Chondrocyte (in vitro differentiated cells): ENCODE measurements around the gene SLAMF7. TPM values are rescaled to one million over a fixed set of nuclear protein-coding genes. Genes with fewer than 3 reads are reported as not detected.
"Not testable (repeated sequence)": the region's sequence is repeated elsewhere in the genome, so short reads cannot be mapped to it uniquely, and the experiment has no call there.

Source experiments
- DNase-seq: peaks from one replicate; pipeline ENCODE4 v3.0.0; 2021; ENCODE audit warnings: mixed read lengths, low spot score
- H3K27ac Mint-ChIP-seq: one replicate; pipeline ENCODE4 v1.8.0; 2021; ENCODE audit warnings: mild to moderate bottlenecking, moderate library complexity, mixed read lengths; ENCODE audit not compliant: unreplicated experiment
- H3K27me3 Mint-ChIP-seq: 2 replicates; pipeline ENCODE4 v1.8.0; 2021; ENCODE audit warnings: low read depth, mixed read lengths
- H3K36me3 Mint-ChIP-seq: 2 replicates; pipeline ENCODE4 v1.8.0; 2021; ENCODE audit warnings: low read depth, mixed read lengths
- H3K4me1 Mint-ChIP-seq: 2 replicates; pipeline ENCODE4 v1.8.0; 2021; ENCODE audit warnings: low read depth, mild to moderate bottlenecking, mixed read lengths
- H3K4me3 Mint-ChIP-seq: one replicate; pipeline ENCODE4 v1.8.0; 2021; ENCODE audit warnings: mild to moderate bottlenecking, moderate library complexity, mixed read lengths; ENCODE audit not compliant: unreplicated experiment
- H3K9me3 Mint-ChIP-seq: 2 replicates; pipeline ENCODE4 v1.8.0; 2021; ENCODE audit warnings: low read depth, mixed read lengths
- CTCF ChIP-seq: fragments of 200-600 bp; sonication (generic); IDR thresholded peaks from 2 replicates; pipeline ENCODE4 v1.5.0; 2021; ENCODE audit warnings: antibody characterized with exemption, mild to moderate bottlenecking, moderate library complexity
- total RNA-seq: library from RNA; stranded (reverse); gene quantifications from 3 replicates; pipeline ENCODE4 v1.2.1, GENCODE V29; 2021

SLAMF7 gene
- total RNA-seq, 1 donor from 2014 or later, result not detected

- H3K4me3 Mint-ChIP-seq, result no peak overlapping the region
- no peak overlapping the region for H3K27ac Mint-ChIP-seq
- no peak for DNase-seq
- no peaks in the 10 kb centered on the region for H3K36me3 Mint-ChIP-seq
- TF ChIP-seq CTCF, result no peak
- H3K27me3 Mint-ChIP-seq, result peaks cover 3% of the 10 kb centered on the region
- no peaks in the 10 kb centered on the region for H3K9me3 Mint-ChIP-seq
- no peaks in the 10 kb centered on the region for H3K4me1 Mint-ChIP-seq
Measured at GRCh38 chr1:160727316-160727640, 11.8 kb upstream of the SLAMF7 start.

- not testable (repeated sequence) for H3K36me3 Mint-ChIP-seq, H3K9me3 Mint-ChIP-seq, H3K27me3 Mint-ChIP-seq
Measured at GRCh38 chr1:160731564-160731963, 7.5 kb upstream of the SLAMF7 start.

GRCh38 chr1:160731990-160732389 lies 7.1 kb upstream of the SLAMF7 start:
- peaks cover 10% of the 10 kb centered on the region for H3K27me3 Mint-ChIP-seq
- TF ChIP-seq CTCF, result no peak
- H3K36me3 Mint-ChIP-seq, result no peaks in the 10 kb centered on the region
- no peak overlapping the region for H3K4me3 Mint-ChIP-seq
- DNase-seq, result no peak
- no peaks in the 10 kb centered on the region for H3K4me1 Mint-ChIP-seq
- no peak overlapping the region for H3K27ac Mint-ChIP-seq
- H3K9me3 Mint-ChIP-seq, result peaks cover 7% of the 10 kb centered on the region

More at GRCh38 chr1:160731564-160731963, 7.5 kb upstream of the SLAMF7 start:
- H3K4me1 Mint-ChIP-seq, H3K27ac Mint-ChIP-seq, H3K4me3 Mint-ChIP-seq, DNase-seq: not testable (repeated sequence)

- Mint-ChIP-seq H3K4me1 (no peaks in the 10 kb centered on the region), H3K9me3 (peaks cover 8% of the 10 kb centered on the region), H3K4me3 (no peak overlapping the region), H3K36me3 (no peaks in the 10 kb centered on the region), H3K27me3 (peaks cover 10% of the 10 kb centered on the region), H3K27ac (no peak overlapping the region)
- no peak for TF ChIP-seq CTCF
- DNase-seq, result no peak
Measured at GRCh38 chr1:160733898-160734297, 5.1 kb upstream of the SLAMF7 start.

GRCh38 chr1:160734301-160734700 lies 4.7 kb upstream of the SLAMF7 start:
- Mint-ChIP-seq H3K9me3 (peaks cover 8% of the 10 kb centered on the region), H3K27ac (no peak overlapping the region), H3K36me3 (no peaks in the 10 kb centered on the region), H3K27me3 (peaks cover 10% of the 10 kb centered on the region), H3K4me1 (no peaks in the 10 kb centered on the region), H3K4me3 (no peak overlapping the region)
- DNase-seq, result no peak
- TF ChIP-seq CTCF, result no peak

- H3K27ac Mint-ChIP-seq, result no peak overlapping the region
- H3K9me3 Mint-ChIP-seq, result peaks cover 8% of the 10 kb centered on the region
- H3K4me1 Mint-ChIP-seq, result no peaks in the 10 kb centered on the region
- no peak overlapping the region for H3K4me3 Mint-ChIP-seq
- H3K36me3 Mint-ChIP-seq, result no peaks in the 10 kb centered on the region
- TF ChIP-seq CTCF, result no peak
- peaks cover 3% of the 10 kb centered on the region for H3K27me3 Mint-ChIP-seq
- DNase-seq, result no peak
Measured at GRCh38 chr1:160738271-160738670, 776 bp upstream of the SLAMF7 start.
